NCI-H748 (cell line): ENCODE measurements around the gene MT1M.
A peak's percentile ranks its signal among the peaks of the same experiment; 100 is the strongest.
"Not testable (repeated sequence)": the region's sequence is repeated elsewhere in the genome, so short reads cannot be mapped to it uniquely, and the experiment has no call there.

Source experiments
- DNase-seq: peaks from one replicate; lab custom pipeline; 2025; ENCODE audit not compliant: unreplicated experiment; lab: John Stamatoyannopoulos, UW

The MT1M gene

GRCh38 chr16:56608043-56608875, 24.2 kb upstream of the MT1M start, which contains the start of gene MT2A:
MT2A (plus strand) TSS chr16:56608584; CDS start chr16:56608656, 72 bp downstream.
- DNase-seq, result peak; percentile 92

- peak; percentile 31 for DNase-seq
Observed at GRCh38 chr16:56608876-56609462, 23.5 kb upstream of the MT1M start.

GRCh38 chr16:56609463-56609921, 23.0 kb upstream of the MT1M start:
- peak; percentile 48 for DNase-seq

GRCh38 chr16:56610017-56610608, 22.3 kb upstream of the MT1M start:
- DNase-seq, result peak; percentile 41

- DNase-seq, result no peak
Observed at GRCh38 chr16:56610609-56611111, 21.8 kb upstream of the MT1M start.

GRCh38 chr16:56611281-56611833, 21.1 kb upstream of the MT1M start:
- no peak for DNase-seq

- DNase-seq, result no peak
Observed at GRCh38 chr16:56613706-56614105, 18.8 kb upstream of the MT1M start.

GRCh38 chr16:56614549-56614991, 17.9 kb upstream of the MT1M start:
- DNase-seq, result no peak

- no peak for DNase-seq
Observed at GRCh38 chr16:56615353-56615752, 17.1 kb upstream of the MT1M start.

- no peak for DNase-seq
Observed at GRCh38 chr16:56616608-56617211, 15.7 kb upstream of the MT1M start.

- no peak for DNase-seq
Observed at GRCh38 chr16:56617212-56618085, 15.0 kb upstream of the MT1M start.

GRCh38 chr16:56618138-56618537, 14.3 kb upstream of the MT1M start:
- DNase-seq, result no peak

- no peak for DNase-seq
Observed at GRCh38 chr16:56620339-56620897, 12.0 kb upstream of the MT1M start.

GRCh38 chr16:56621665-56622445, 10.6 kb upstream of the MT1M start:
- DNase-seq, result not testable (repeated sequence)

- not testable (repeated sequence) for DNase-seq
Observed at GRCh38 chr16:56623184-56623583, 9.3 kb upstream of the MT1M start.

- DNase-seq, result no peak
Observed at GRCh38 chr16:56623637-56624036, 8.8 kb upstream of the MT1M start.

- DNase-seq, result peak; percentile 3
Observed at GRCh38 chr16:56625140-56625942, 7.1 kb upstream of the MT1M start, which contains the start of gene MT1E. MT1E (plus strand) TSS chr16:56625781; CDS start chr16:56625852, 71 bp downstream.
